A673 (cell line): ENCODE results near the gene MDH1B.

Source experiments
- CTCF ChIP-seq: fragments of 300-800, 200-600 bp; sonication (generic); conservative IDR thresholded peaks from 2 replicates; pipeline ENCODE4 v1.5.1; 2017; ENCODE audit warnings: low read depth, mild to moderate bottlenecking, antibody characterized with exemption, low read length, moderate library complexity, mixed read lengths
- EZH2 ChIP-seq: fragments of 200-600 bp; sonication (generic); IDR thresholded peaks from 2 replicates; pipeline ENCODE4 v1.6.1; 2017; ENCODE audit warnings: borderline replicate concordance, low read depth, mild to moderate bottlenecking, mixed read lengths, antibody characterized with exemption, low read length; ENCODE audit not compliant: poor library complexity, severe bottlenecking

- TF ChIP-seq EZH2 (no peak), CTCF (no peak)
Observed at GRCh38 chr2:206802654-206803514, 37.8 kb upstream of the MDH1B start.
